GM23338 (cell line): Measurements from ENCODE around the gene PPP4R2.

Experiments used
- CREB1 ChIP-seq: fragments of 250-450 bp; sonication (Bioruptor Pico); IDR thresholded peaks from 2 replicates; pipeline ENCODE4 v1.5.0; 2020; ENCODE audit warnings: low read depth, mild to moderate bottlenecking, moderate library complexity
- EZH2 ChIP-seq: fragments of 200-600 bp; sonication (generic); IDR thresholded peaks from one replicate; pipeline ENCODE4 v1.8.0; 2017; ENCODE audit warnings: antibody characterized with exemption, mild to moderate bottlenecking, low read depth; ENCODE audit not compliant: unreplicated experiment
- EZH2phosphoT487 ChIP-seq: fragments of 200-600 bp; sonication (generic); IDR thresholded peaks from one replicate; pipeline ENCODE4 v1.8.1; 2018; ENCODE audit warnings: antibody characterized with exemption; ENCODE audit not compliant: unreplicated experiment
- NANOG ChIP-seq: IDR thresholded peaks from 2 replicates; pipeline ENCODE4 v1.6.1; 2016; ENCODE audit warnings: antibody characterized with exemption, borderline replicate concordance
- POLR2AphosphoS5 ChIP-seq: IDR thresholded peaks from 2 replicates; pipeline ENCODE4 v1.6.1; 2016; ENCODE audit warnings: antibody characterized with exemption, low read depth
- REST ChIP-seq: IDR thresholded peaks from one replicate; pipeline ENCODE4 v1.6.1; 2018; ENCODE audit warnings: antibody characterized with exemption; ENCODE audit not compliant: unreplicated experiment
- ZNF462 ChIP-seq: fragments of 250-450 bp; sonication (Bioruptor Pico); IDR thresholded peaks from 2 replicates; pipeline ENCODE4 v1.5.0; 2020; ENCODE audit warnings: mild to moderate bottlenecking, moderate library complexity
- TF ChIP-seq, protein P1 (sequence below), 2 experiments: fragments of 200-600 bp in 1 of 2; sonication (generic) in 1 of 2; conservative IDR thresholded peaks; 2 replicates each; pipeline versions ENCODE4 v1.5.1 to v1.6.1; 2016 to 2017; ENCODE audit warnings: antibody characterized with exemption in 2 of 2, low read depth in 2 of 2, mild to moderate bottlenecking in 2 of 2, moderate library complexity in 1 of 2

GRCh38 chr3:72947715-72948490 lies 48.7 kb upstream of the PPP4R2 start:
- TF ChIP-seq, protein P1, sequence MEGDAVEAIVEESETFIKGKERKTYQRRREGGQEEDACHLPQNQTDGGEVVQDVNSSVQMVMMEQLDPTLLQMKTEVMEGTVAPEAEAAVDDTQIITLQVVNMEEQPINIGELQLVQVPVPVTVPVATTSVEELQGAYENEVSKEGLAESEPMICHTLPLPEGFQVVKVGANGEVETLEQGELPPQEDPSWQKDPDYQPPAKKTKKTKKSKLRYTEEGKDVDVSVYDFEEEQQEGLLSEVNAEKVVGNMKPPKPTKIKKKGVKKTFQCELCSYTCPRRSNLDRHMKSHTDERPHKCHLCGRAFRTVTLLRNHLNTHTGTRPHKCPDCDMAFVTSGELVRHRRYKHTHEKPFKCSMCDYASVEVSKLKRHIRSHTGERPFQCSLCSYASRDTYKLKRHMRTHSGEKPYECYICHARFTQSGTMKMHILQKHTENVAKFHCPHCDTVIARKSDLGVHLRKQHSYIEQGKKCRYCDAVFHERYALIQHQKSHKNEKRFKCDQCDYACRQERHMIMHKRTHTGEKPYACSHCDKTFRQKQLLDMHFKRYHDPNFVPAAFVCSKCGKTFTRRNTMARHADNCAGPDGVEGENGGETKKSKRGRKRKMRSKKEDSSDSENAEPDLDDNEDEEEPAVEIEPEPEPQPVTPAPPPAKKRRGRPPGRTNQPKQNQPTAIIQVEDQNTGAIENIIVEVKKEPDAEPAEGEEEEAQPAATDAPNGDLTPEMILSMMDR (conservative IDR thresholded peaks at IDR 0.05; ENCODE audit: low read depth in 2 of 2) = no peak
- TF ChIP-seq EZH2 (no peak), ZNF462 (CRISPR knock-in tag) (no peak), POLR2AphosphoS5 (no peak), EZH2phosphoT487 (no peak), REST (no peak), CREB1 (CRISPR knock-in tag) (no peak), NANOG (no peak)
